Body of pancreas (tissue), 4 donors: ENCODE data around the gene AKAP13. TPM values are rescaled to one million over a fixed set of nuclear protein-coding genes. Genes with fewer than 3 reads are reported as not detected.

ENCODE experiments used
- ATAC-seq: fragments of 150-250 bp; one replicate; pipeline ENCODE4 v1.9.1; 2016
- DNase-seq, 4 donors: peaks; one replicate each; pipeline ENCODE4 v3.0.0-alpha.2; 2019
- H3K27ac ChIP-seq, 4 donors: fragments of 200-600 bp; sonication (generic); 1 replicate in 3 of 4; 2 replicates in 1 of 4; pipeline versions ENCODE4 v1.5.1 to v1.6.1; 2016 to 2019; ENCODE audit warnings: mild to moderate bottlenecking in 1 of 4, mixed read lengths in 1 of 4, moderate library complexity in 1 of 4
- H3K27me3 ChIP-seq, 2 donors: fragments of 200-600 bp; sonication (generic); one replicate each; pipeline ENCODE4 v1.6.0; 2016; ENCODE audit warnings: mild to moderate bottlenecking in 1 of 2
- H3K36me3 ChIP-seq, 2 donors: fragments of 200-600 bp; sonication (generic); replicated peaks in 1 of 2; 2 replicates each; pipeline ENCODE4 v1.5.1; 2016; ENCODE audit warnings: low read depth in 2 of 2; ENCODE audit not compliant: insufficient read depth in 1 of 2
- H3K4me1 ChIP-seq: fragments of 200-600 bp; sonication (generic); one replicate; pipeline ENCODE4 v1.6.0; 2016
- H3K4me3 ChIP-seq, 2 donors: fragments of 200-600 bp; sonication (generic); 1 replicate in 1 of 2; 2 replicates in 1 of 2; pipeline ENCODE4 v1.5.1; 2016 to 2019
- H3K9me3 ChIP-seq, 3 donors: fragments of 200-600 bp; sonication (generic); 1 replicate in 2 of 3; 2 replicates in 1 of 3; pipeline ENCODE4 v1.5.1; 2016
- CTCF ChIP-seq, 7 experiments: fragments of 450-650 bp in 4 of 7; fragments of 200-600 bp in 3 of 7; sonication (generic) in 3 of 7; IDR thresholded peaks; one replicate each; pipeline ENCODE4 v1.5.1; 2016 to 2019; ENCODE audit warnings: antibody characterized with exemption in 7 of 7
- POLR2A ChIP-seq, 3 donors: fragments of 450-650 bp; IDR thresholded peaks; one replicate each; pipeline ENCODE4 v1.6.1; 2016; ENCODE audit warnings: antibody characterized with exemption in 3 of 3, mild to moderate bottlenecking in 2 of 3
- WGBS, 2 donors: methylation state at CpG; one replicate each; pipeline ENCODE4 v1.1.5; 2017; 5-methylcytosine and 5-hydroxymethylcytosine counted together
- intact Hi-C: fragments of 100-400 bp; cut with DNase I; formaldehyde crosslinking; loops from one replicate; pipeline ENCODE4 v1.15.1; 2023
- total RNA-seq, 2 donors: library from RNA; depleted of rRNA; stranded (reverse); fragments of >200 nt; gene quantifications; one replicate each; pipeline ENCODE4 v1.1.0, GENCODE V29; 2016

The AKAP13 gene
- total RNA-seq, 2 donors from 2014 or later = 102 to 160 TPM

GRCh38 chr15:85781099-85781498 lies 400.7 kb downstream of the AKAP13 start:
- H3K4me1 ChIP-seq = peaks cover 9% of the 10 kb centered on the region
- intact Hi-C loops = no loop called here
- ATAC-seq (no peak), DNase-seq (no peak)
- no peak overlapping the region for H3K4me3 ChIP-seq
- WGBS, 2 donors = 76 to 79% methylated on average over 7 of the region's 7 CpGs
- TF ChIP-seq POLR2A (IDR thresholded peaks at IDR 0.05) (no peak), CTCF (IDR thresholded peaks at IDR 0.05) (no peak)
- no peak overlapping the region for H3K27ac ChIP-seq
- no peaks in the 10 kb centered on the region for H3K27me3 ChIP-seq
- no peaks in the 10 kb centered on the region for H3K9me3 ChIP-seq
- no peaks in the 10 kb centered on the region for H3K36me3 ChIP-seq

GRCh38 chr15:85782064-85782463 lies 401.7 kb downstream of the AKAP13 start:
- H3K4me1 ChIP-seq = peaks cover 14% of the 10 kb centered on the region
- intact Hi-C loops = no loop called here
- 83 to 92% methylated on average over 6 of the region's 6 CpGs for WGBS, 2 donors

GRCh38 chr15:85785887-85786780 lies 405.7 kb downstream of the AKAP13 start:
- Histone ChIP-seq H3K27me3 (no peaks in the 10 kb centered on the region), H3K9me3 (no peaks in the 10 kb centered on the region), H3K4me3 (no peak overlapping the region), H3K27ac (peak overlapping the region in 2 of 4 donors; percentile 9 to 26), H3K36me3 (no peaks in the 10 kb centered on the region), H3K4me1 (peaks cover 26% of the 10 kb centered on the region)
- intact Hi-C loops = no loop called here
- DNase-seq = peak in 3 of 4 donors; percentile 40 to 41 (median 40)
- TF ChIP-seq POLR2A (IDR thresholded peaks at IDR 0.05) (no peak), CTCF (IDR thresholded peaks at IDR 0.05) (no peak)
- WGBS, 2 donors = 41 to 59% methylated on average over 6 to 10 of the region's 10 CpGs
- peak; percentile 18 for ATAC-seq

More at GRCh38 chr15:85782064-85782463, 401.7 kb downstream of the AKAP13 start:
- Histone ChIP-seq H3K27ac (no peak overlapping the region), H3K36me3 (no peaks in the 10 kb centered on the region), H3K9me3 (no peaks in the 10 kb centered on the region), H3K27me3 (no peaks in the 10 kb centered on the region), H3K4me3 (no peak overlapping the region)
- DNase-seq (no peak), ATAC-seq (no peak)
- TF ChIP-seq POLR2A (IDR thresholded peaks at IDR 0.05) = no peak
- no peak for TF ChIP-seq CTCF (IDR thresholded peaks at IDR 0.05)

- TF ChIP-seq POLR2A (IDR thresholded peaks at IDR 0.05) = no peak
- TF ChIP-seq CTCF (IDR thresholded peaks at IDR 0.05) = no peak
- no peak for ATAC-seq
- 73 to 80% methylated on average over 3 of the region's 3 CpGs for WGBS, 2 donors
- DNase-seq = no peak
- Histone ChIP-seq H3K27me3 (no peaks in the 10 kb centered on the region), H3K27ac (peak overlapping the region in 1 of 4 donors; percentile 26), H3K36me3 (no peaks in the 10 kb centered on the region), H3K4me1 (peaks cover 26% of the 10 kb centered on the region), H3K4me3 (no peak overlapping the region), H3K9me3 (no peaks in the 10 kb centered on the region)
- intact Hi-C loops = no loop called here
Measured at GRCh38 chr15:85786781-85787114, 406.3 kb downstream of the AKAP13 start.
